ENCODE data around the gene CAMK1D.
"Not testable (repeated sequence)": the region's sequence is repeated elsewhere in the genome, so short reads cannot be mapped to it uniquely, and the experiment has no call there.

CAMK1D gene

GRCh38 chr10:12348870-12349628, at the start of gene CAMK1D:
Gene CAMK1D, plus strand, starts transcription at chr10:12349547.
- peak; percentile 34 for DNase-seq

GRCh38 chr10:12301036-12301435, 48.3 kb upstream of the CAMK1D start:
- not testable (repeated sequence) for DNase-seq

- no peak for DNase-seq
Measured at GRCh38 chr10:12308057-12308456, 41.3 kb upstream of the CAMK1D start.

GRCh38 chr10:12308736-12309375, 40.5 kb upstream of the CAMK1D start:
- DNase-seq = no peak

- not testable (repeated sequence) for DNase-seq
Measured at GRCh38 chr10:12309783-12310182, 39.6 kb upstream of the CAMK1D start.

DNA sequence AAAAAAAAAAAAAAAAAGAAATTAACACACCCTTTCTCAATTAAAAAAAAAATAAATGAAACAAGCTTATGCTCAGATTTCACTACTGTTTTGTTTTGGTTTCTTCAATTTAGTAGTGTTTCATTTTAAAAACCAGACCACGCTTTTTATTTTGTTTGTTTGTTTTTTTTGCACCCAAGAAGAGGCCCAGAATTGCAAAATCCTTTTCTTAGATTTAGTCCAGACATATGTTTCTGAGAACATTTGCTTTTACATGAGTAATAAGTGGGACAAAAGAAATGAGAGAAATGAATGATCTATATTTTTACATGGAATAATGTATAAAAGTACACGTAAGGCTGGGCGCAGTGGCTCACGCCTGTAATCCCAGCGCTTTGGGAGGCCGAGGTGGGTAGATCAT, 34.5 kb upstream of the CAMK1D start:
- no peak for DNase-seq

GRCh38 chr10:12319076-12319475, 30.3 kb upstream of the CAMK1D start:
- no peak for DNase-seq

DNA sequence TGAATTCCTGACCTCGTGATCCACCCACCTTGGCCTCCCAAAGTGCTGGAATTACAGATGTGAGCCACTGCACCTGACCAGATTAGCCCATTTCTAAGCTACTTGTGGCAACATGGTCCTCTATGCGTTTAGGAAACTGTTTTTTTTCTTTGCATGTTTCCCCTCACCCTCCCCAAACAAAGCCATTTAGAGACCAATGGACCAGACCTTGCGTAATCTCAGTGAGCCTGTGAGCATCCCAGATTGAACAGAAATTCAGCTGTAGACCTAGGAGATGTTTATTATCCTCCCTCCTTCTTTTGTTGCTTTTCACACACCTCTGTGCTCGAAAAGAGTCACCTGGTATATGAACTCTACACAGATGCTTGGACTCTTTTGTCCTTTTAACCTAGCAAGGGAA, 28.5 kb upstream of the CAMK1D start:
- DNase-seq = no peak

DNA sequence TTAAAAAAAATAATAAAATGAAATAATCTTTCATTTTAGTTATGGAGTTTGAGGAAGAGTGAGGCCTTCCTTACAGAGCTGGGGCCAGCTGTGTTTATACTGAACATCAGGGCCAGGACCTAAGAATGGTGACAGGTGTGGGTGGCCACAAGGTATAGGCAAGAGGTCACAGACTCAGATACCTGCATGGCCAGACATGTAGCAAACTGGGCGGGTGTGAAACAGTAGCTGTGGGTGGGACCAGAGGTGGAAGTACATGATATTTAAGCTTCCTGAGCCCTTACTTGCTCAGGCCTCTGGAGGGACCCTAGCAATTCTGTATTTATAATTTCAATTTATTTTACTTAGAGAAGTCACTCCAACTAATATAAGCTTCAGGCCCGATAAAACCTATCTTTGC, 27.7 kb upstream of the CAMK1D start:
- no peak for DNase-seq

DNA sequence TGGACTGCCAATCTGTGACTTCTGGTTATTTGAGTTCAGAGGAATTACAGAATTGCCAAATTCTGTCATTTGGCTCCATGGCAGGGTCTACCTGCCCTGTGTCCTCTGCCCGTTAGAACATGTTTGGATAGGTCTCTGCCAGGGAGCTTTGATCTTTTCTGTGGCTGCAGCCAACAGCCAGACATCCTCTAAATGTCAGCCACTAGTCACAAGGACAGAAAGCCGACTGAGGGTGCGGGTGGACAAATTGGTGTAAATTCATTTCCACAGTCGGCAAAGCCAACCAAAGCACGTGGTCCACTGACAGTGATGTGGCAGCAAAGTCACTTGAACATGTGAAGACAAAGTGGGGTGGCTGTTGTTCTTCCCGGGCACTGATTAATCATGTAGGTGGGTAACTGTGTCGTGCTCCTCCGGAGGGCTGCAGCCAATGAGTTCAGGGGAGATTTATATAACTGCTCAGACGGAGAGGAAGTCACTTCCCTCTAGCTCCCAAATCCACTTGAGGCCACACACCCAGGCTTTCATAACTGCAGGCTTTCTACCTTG, 26.7 kb upstream of the CAMK1D start:
- no peak for DNase-seq

DNA sequence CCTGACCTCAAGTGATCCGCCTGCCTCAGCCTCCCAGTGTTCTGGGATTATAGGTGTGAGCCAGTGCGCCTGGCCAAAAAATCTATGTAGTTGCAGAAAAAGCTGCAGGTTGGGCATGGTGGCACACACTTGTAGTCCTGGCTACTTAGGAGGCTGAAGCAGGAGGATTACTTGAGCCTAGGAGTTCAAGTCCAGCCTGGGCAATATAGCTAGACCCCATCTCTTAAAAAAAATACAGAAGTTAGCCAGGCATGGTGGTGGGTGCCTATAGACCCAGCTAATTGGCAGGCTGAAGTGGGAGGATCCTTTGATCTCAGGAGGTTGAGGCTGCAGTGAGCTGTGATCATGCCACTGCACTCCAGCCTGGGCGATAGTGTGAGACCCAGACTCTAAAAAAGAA, 24.8 kb upstream of the CAMK1D start:
- DNase-seq = no peak

DNA sequence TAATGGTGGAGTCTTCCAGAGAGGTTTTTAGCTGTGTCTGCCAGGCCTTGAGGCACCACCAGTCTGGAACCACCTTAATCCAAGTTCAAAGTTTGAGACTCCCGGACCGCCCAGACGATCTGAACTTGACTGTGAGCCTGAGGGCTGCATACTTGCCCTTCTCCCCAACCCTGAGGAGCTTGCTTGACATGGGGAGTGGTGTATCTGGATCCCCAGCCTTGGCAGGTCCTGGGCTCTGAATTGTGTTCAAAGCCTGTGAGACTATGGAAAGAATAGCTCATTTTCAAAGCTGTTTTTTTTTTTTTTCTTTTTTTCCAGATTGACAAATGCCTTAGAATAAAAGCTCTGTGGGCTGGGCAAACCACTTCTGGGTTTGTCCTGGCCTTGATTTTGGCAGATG, 22.3 kb upstream of the CAMK1D start:
- no peak for DNase-seq

DNA sequence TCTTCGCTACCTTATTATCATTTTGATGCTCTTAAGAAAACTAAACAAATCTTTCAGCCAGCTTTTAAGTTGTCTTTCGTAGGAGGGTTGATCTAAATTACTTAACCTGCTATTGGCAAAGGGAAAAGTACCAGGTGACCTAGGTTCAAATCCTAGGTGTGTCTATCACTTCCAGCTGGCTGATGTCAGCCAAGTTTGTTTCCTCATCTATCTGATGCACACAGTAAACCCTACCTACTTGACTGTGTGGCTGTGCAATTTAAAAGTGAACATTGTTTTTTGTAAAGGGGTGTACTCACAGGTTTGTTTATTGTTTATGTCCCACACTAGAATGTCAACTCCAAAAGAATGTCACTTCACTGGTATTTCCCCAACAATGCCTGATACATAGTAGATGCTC, 21.9 kb upstream of the CAMK1D start:
- no peak for DNase-seq

GRCh38 chr10:12328312-12328711, 21.0 kb upstream of the CAMK1D start:
- DNase-seq = not testable (repeated sequence)

DNA sequence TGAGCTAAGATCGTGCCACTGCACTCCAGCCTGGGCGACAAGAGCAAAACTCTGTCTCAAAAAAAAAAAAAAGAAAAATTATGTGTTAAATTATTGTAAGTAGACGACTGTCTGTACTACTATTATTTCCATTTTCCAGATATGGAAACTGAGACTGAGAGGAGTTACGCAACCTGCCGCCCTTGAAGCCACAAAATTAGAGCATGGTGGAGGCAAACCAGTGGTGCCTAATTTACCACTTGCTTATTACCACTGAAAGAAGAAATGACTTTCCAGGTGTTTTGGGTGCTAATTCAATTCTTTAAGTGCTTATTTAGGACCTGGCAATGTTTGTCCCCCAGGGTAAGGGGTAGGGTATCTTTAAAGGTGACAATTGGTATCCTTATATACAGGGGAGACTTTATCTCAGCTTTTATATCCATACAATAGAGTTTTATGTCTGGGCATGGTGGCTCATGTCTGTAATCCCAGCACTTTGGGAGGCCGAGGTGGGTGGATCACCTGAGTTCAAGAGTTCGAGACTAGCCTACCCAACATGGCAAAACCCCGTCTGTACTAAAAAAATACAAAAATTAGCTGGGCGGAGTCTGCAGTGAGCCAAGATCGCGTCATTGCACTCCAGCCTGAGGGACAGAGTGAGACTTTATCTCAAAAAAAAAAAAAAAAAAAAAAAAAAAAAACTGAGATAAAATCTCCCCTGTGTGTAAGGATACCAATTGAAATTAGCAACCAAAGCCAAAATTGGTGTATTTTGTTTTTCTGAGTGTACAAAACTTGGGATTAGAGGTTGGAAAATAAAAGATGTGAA, 16.6 kb upstream of the CAMK1D start:
- DNase-seq = no peak

DNA sequence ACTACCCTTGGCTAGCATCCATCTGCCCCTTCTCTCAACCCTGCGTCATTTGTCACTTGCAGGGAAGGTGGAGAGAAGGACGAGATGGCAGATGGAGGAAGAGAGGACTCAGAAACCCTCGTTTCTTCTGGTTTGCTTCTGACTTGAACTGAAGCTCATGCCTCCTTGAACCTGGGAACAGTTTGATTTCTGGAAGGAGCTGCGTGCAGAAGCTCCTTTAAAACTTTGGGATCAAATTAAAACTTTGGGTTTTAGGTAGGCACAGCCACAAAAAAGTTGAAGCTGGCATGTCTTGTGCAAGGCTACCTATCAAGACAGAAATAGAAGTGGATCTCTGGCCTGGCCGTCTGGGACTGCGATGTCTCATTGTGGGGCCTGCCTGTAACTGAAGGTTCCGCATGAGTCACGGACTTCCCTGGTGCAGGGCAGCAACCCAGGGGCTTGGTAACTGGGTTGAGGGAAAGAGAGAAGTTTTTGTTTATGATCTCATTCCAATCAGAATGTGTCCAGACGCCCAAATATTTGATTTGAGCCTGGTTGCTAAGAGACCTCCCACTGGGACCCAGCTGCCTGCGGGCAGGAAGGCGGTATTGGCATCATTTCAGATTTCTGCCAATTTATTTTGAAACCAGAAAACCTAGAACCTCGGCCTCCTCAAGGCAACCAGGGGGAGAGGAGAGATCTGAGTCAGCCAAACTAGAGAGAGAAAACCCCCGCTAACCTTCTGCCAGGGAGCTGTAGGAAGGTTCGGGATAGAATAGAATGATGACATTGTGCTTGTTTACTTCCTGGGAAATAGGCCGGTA, 15.8 kb upstream of the CAMK1D start:
- DNase-seq = no peak

- no peak for DNase-seq
Measured at GRCh38 chr10:12334186-12334530, 15.2 kb upstream of the CAMK1D start.

GRCh38 chr10:12335169-12335568, 14.2 kb upstream of the CAMK1D start:
- DNase-seq = not testable (repeated sequence)

GRCh38 chr10:12337453-12338372, 11.6 kb upstream of the CAMK1D start:
- no peak for DNase-seq

DNA sequence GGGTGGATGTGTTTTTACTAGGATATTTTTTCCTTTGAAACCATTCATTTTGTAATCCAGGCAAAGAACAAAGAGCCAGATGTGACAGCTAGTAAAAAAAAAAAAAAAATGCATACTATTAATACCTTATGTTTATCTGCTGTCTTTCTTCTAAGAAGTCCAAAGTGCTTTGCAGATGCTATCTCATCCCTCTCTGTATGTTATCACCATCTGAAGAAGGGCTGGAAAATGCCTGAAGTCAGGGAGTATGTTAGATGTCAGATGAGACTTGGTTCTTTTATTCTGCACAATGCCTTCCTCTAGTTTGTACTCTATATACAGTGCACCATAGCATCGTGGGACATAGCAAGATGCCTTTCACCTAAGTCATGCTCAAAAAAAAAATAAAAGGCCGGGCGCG, 10.4 kb upstream of the CAMK1D start:
- no peak for DNase-seq

GRCh38 chr10:12340371-12340770, 9.0 kb upstream of the CAMK1D start:
- DNase-seq = no peak

DNA sequence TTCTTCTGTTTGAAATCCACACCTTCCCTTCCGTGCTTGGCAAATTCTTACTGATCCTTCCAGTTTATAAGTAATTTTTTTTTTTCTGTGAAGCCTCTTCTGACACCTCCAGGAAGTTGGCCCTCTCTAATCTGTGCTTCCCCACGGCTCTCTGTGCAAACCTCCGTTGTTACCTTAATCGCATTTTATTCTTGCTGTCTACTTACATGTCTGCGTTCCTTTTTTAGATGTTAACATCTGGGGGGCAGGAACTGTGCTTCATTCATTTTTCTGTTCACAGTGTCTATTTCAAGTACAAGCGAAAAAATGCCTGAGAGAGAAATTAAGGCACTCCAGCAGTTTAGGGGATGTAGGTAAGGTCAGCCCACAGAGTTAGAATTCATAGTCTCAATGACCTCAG, 8.4 kb upstream of the CAMK1D start:
- no peak for DNase-seq
